AG10803 (cell line): Measurements from ENCODE around the gene PLXNA4.

ENCODE experiments used
- DNase-seq: peaks from one replicate; pipeline ENCODE4 v3.0.0; 2010; ENCODE audit warnings: low read depth
- H3K4me3 ChIP-seq: 2 replicates; pipeline ENCODE4 v1.5.1; 2011; ENCODE audit warnings: mild to moderate bottlenecking, low read length, control low read depth
- CTCF ChIP-seq: conservative IDR thresholded peaks from 2 replicates; pipeline ENCODE4 v1.5.1; 2011; ENCODE audit warnings: mild to moderate bottlenecking, low read length, control low read depth, inconsistent platforms

PLXNA4 gene

GRCh38 chr7:132154248-132154647 lies 422.0 kb downstream of the PLXNA4 start:
- TF ChIP-seq CTCF: no peak
- DNase-seq: no peak
- H3K4me3 ChIP-seq: no peak overlapping the region

DNA sequence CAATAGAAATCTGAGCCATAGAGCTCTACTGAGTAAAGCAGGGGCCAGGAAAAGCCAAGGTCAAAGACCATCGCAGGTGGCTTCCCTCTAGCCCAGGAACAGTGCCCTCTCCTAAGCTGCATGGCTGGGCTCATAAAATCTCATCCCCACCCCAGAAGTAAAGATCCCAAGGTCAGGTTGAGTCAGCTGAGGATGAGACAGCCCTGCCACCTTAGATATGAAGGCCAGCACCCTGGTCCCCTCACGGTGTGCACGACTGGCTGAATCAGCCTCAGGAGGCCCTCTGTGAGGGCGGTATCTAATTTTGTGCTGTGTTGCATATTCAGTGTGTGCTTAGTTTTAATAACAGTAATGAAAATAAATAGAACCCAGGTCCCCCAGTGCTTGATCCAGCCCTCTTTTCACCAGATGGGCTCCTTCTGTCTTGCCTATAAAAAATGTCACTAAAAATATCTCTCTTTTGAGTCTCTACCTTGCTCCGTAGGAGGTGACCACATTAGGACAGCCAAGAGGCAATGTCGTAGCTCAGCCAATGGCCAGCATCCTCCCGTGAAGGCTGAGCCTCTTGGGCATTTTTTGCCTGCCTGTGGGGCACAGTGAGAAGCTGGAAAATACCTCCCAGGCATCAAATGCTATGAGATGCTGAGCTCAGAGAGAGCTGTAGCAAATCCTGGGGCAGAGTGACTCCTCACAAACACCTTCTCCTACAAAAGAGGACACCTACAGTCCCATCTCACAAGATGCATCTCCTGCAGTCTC lies 424.0 kb downstream of the PLXNA4 start:
- DNase-seq: no peak
- no peak for TF ChIP-seq CTCF
- no peak overlapping the region for H3K4me3 ChIP-seq

GRCh38 chr7:132150711-132151110 lies 425.6 kb downstream of the PLXNA4 start:
- no peak for DNase-seq
- no peak for TF ChIP-seq CTCF
- no peak overlapping the region for H3K4me3 ChIP-seq

DNA sequence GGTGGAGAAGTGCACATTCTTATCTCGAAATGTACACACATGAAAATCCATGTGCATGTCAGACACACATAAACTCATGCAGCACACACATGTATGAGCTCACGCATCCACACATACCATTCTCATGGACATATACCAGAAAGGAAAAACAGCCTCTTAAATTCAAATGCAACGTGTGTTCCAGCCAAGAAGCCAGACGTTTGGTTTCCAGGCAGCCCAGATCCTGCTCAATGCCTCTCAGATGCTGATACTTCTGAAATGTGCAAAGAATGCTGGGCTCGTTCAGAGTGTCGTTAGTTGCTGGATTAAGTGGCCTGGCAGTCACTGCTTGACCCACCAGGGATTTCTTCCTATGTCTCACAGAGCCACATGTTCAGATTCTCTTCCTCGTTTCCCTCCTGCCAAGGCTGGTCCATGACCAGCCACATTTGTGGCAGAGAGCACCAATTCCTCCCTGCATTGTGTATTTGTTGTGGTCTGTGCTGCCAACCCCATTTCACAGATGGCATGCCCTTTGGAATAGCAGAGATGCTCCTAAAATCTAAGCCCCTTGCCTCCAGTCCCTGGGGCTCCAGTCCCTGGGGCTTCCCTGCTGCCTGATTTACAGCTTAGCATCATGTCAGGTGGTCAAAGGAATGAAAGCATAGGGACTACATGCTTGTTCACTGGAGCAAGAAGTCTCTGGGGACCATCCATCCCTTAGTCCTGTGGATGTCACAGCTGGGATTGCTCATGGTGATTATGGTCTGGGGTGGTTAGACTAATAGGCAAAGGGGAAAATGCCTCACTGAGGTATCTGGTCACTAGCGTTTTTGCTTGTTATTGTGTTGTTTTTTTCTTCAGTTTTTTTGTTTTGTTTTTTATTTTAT lies 426.6 kb downstream of the PLXNA4 start:
- no peak for TF ChIP-seq CTCF
- DNase-seq: no peak
- no peak overlapping the region for H3K4me3 ChIP-seq

GRCh38 chr7:132148876-132149275 lies 427.4 kb downstream of the PLXNA4 start:
- DNase-seq: no peak
- no peak overlapping the region for H3K4me3 ChIP-seq
- TF ChIP-seq CTCF: no peak

DNA sequence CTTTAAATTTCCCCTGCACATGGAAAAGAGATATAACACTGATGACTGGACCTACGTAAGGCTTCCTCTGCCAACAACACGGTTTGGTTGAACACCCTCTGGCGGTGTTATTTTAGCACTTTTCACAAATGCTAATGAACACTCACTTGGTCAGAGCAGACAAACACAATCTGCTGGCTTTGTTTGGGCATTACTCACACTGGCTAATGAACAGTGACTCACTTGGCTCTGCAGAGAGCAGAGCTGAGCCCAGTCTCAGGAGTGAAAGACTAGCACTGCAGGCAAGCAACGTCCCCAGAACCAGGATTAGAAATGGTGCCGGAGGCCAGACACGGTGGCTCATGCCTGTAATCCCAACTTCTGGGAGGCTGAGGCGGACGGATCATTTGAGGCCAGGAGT lies 430.8 kb downstream of the PLXNA4 start:
- H3K4me3 ChIP-seq: no peak overlapping the region
- peak; percentile 49 for TF ChIP-seq CTCF
- DNase-seq: peak; percentile 89

DNA sequence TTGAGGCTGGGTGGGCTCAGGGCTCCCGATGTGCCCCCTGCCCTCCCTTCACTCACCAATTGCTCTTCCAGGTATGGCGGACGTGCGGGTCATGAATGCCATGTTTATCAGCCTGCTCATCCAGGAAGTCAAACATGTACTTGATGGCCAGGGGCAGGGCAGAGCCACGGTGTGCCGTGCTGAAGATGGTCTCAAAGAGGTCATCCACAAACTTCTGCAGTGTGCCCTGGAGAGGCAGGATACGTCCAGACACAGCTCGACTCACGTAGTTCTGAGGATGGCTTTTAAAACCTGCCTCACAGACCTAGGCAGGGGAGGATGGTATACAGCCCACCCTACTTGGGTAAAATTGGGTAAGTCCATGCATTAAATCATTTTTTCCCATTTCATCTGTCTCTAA lies 431.2 kb downstream of the PLXNA4 start:
- DNase-seq: no peak
- TF ChIP-seq CTCF: no peak
- no peak overlapping the region for H3K4me3 ChIP-seq
